KBM-7 (cell line): ENCODE measurements around the gene PDK4.
A peak's percentile ranks its signal among the peaks of the same experiment; 100 is the strongest.

ENCODE experiments used
- DNase-seq: peaks from one replicate; pipeline ENCODE4 v3.0.0-alpha.2; 2015
- in situ Hi-C: fragments of 300-500 bp; cut with MboI; formaldehyde crosslinking; loops from 2 replicates; pipeline ENCODE4 v1.14.3; 2020; ENCODE audit warnings: low sequenced_read_pairs, low pct_unique_long_range_greater_than_20kb, mixed read lengths

PDK4 gene

GRCh38 chr7:95596198-95597063, at the start of gene PDK4:
Gene PDK4, minus strand, starts transcription at chr7:95596516. Its CDS starts 223 bp downstream, at chr7:95596293.
- no peak for DNase-seq
- in situ Hi-C loops = no loop called here

GRCh38 chr7:95642173-95642572, 45.9 kb upstream of the PDK4 start:
- in situ Hi-C loops = no loop called here
- DNase-seq = no peak

GRCh38 chr7:95636140-95636940, 40.0 kb upstream of the PDK4 start:
- DNase-seq = no peak
- in situ Hi-C loops = no loop called here

- DNase-seq = no peak
- in situ Hi-C loops = no loop called here
Observed at GRCh38 chr7:95632609-95633008, 36.3 kb upstream of the PDK4 start.

- in situ Hi-C loops = no loop called here
- DNase-seq = no peak
Observed at GRCh38 chr7:95631527-95631926, 35.2 kb upstream of the PDK4 start.

GRCh38 chr7:95630702-95631458, 34.6 kb upstream of the PDK4 start:
- in situ Hi-C loops = no loop called here
- no peak for DNase-seq

GRCh38 chr7:95628831-95629439, 32.6 kb upstream of the PDK4 start:
- in situ Hi-C loops = no loop called here
- DNase-seq = no peak

GRCh38 chr7:95623788-95624187, 27.5 kb upstream of the PDK4 start:
- in situ Hi-C loops = no loop called here
- no peak for DNase-seq

GRCh38 chr7:95622859-95623258, 26.5 kb upstream of the PDK4 start:
- in situ Hi-C loops = no loop called here
- no peak for DNase-seq

- in situ Hi-C loops = no loop called here
- DNase-seq = no peak
Observed at GRCh38 chr7:95622001-95622549, 25.8 kb upstream of the PDK4 start.

- DNase-seq = no peak
- in situ Hi-C loops = no loop called here
Observed at GRCh38 chr7:95621404-95621803, 25.1 kb upstream of the PDK4 start.

- in situ Hi-C loops = no loop called here
- no peak for DNase-seq
Observed at GRCh38 chr7:95620631-95621030, 24.3 kb upstream of the PDK4 start.

- DNase-seq = no peak
- in situ Hi-C loops = no loop called here
Observed at GRCh38 chr7:95619921-95620320, 23.6 kb upstream of the PDK4 start.

- in situ Hi-C loops = no loop called here
- DNase-seq = no peak
Observed at GRCh38 chr7:95619517-95619916, 23.2 kb upstream of the PDK4 start.

GRCh38 chr7:95614442-95614940, 18.2 kb upstream of the PDK4 start:
- DNase-seq = no peak
- in situ Hi-C loops = no loop called here

- in situ Hi-C loops = no loop called here
- no peak for DNase-seq
Observed at GRCh38 chr7:95611224-95611623, 14.9 kb upstream of the PDK4 start.

- peak; percentile 23 for DNase-seq
- in situ Hi-C loops = no loop called here
Observed at GRCh38 chr7:95609277-95609971, 13.1 kb upstream of the PDK4 start.
